KOPT-K1 (cell line): Measurements from ENCODE around the gene CCDC124.

Experiments
- H3K27ac ChIP-seq: fragments of 200-600 bp; sonication (generic); 2 replicates; pipeline ENCODE4 v1.5.1; 2016; ENCODE audit warnings: antibody characterized with exemption, mild to moderate bottlenecking, low read depth, low read length; ENCODE audit not compliant: poor library complexity, severe bottlenecking
- H3K36me3 ChIP-seq: fragments of 200-600 bp; sonication (generic); 2 replicates; pipeline ENCODE4 v1.5.1; 2017; ENCODE audit warnings: antibody characterized with exemption, mild to moderate bottlenecking, low read length, moderate library complexity; ENCODE audit not compliant: insufficient read depth
- H3K9me3 ChIP-seq: fragments of 200-600 bp; sonication (generic); 2 replicates; pipeline ENCODE4 v1.5.1; 2017; ENCODE audit warnings: antibody characterized with exemption, low read length, mild to moderate bottlenecking; ENCODE audit not compliant: insufficient read depth, poor library complexity, severe bottlenecking

CCDC124 gene

DNA sequence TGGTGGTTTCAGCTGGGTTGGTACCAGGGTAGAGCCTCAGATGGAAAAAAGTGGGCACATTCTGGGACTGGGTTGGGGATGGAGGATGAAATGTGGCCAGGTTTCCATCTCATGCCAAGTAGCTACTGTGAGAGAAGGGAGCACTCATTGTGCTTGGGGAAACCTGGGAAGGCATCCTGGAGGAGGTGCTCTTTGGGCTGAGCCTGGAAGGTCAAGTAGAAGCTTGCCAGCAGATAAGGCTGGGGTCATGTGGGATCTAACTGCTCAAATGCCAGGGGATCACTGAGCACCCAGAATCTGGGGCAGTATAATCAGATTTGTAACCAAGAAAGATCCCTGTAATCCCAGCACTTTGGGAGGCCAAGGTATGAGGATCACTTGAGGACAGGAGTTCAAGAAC, 25.1 kb downstream of the CCDC124 start:
- H3K36me3 ChIP-seq: no peaks in the 10 kb centered on the region
- H3K9me3 ChIP-seq: no peaks in the 10 kb centered on the region

DNA sequence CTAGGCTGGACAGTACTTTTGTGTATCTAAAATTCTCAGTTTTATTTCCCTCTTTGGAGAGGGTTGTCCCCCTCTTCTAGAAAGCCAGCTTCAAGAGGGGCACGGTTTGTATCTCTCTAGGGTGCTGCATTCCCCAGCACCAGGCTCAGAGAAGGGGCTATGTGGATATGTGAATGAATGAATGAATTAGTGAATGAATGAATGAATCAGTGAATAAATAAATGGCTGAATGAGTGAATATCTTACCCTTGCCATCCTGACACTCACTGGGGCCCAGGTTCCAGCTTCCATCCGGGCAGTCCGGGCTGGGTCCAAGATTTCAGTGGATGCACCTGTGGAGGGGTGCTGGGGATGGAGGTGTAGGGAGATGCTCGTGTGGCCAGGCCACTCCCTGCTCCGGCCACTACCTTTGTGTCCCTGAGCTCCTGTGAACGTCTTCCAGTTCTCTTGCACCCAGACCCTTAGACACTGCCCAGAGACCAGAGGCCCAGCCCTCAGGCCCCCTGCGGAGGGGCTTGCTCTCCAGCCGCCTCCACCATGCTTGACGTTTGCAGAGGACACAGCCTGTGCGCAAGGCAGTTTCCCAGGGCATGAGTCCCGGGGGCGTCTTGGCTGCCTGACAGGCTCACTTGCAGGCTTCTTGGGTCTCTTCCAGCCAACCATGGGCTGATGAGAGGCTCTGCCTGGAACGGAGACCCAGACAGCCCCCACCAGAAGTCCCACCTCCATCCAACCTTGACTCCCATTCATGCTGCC, 31.3 kb downstream of the CCDC124 start:
- Histone ChIP-seq H3K27ac (no peak overlapping the region), H3K9me3 (no peaks in the 10 kb centered on the region), H3K36me3 (no peaks in the 10 kb centered on the region)

More for the DNA sequence above, 25.1 kb downstream of the CCDC124 start:
- no peak overlapping the region for H3K27ac ChIP-seq

DNA sequence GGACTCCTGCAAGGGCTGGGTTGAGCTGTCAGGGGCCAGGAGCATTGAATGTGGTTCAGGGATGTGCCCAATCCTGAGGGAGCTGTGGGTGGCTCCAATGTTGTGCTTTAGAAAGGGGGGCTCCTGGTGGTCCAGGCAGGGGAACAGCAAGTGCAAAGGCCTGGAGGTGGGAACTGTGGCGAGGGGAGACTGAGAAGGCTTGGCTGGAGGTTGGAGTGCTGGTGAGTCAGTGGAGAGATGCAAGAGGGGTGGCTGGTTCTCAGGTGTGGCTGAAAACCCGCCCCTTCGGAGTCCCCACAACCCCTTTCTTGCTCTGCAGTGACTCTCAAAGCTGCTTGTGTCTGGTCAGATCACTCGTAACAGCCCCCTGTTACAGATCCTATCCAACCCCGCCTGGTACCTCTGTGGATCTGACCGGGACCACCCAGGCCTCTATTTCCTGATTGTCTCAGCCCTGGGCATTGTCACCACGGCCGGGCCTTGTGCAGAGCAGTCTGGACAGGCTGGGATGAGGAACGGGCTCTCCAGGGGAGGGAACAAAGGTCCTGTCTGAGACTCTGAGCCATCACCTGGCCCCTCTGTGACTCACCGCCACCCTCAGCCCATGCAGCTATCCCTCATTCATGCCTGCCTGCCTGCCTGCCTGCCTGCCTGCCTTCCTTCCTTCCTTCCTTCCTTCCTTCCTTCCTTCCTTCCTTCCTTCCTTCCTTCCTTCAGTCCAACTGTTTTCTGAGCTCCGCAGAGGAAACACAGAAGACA, 32.7 kb downstream of the CCDC124 start:
- Histone ChIP-seq H3K9me3 (no peaks in the 10 kb centered on the region), H3K36me3 (no peaks in the 10 kb centered on the region), H3K27ac (no peak overlapping the region)

DNA sequence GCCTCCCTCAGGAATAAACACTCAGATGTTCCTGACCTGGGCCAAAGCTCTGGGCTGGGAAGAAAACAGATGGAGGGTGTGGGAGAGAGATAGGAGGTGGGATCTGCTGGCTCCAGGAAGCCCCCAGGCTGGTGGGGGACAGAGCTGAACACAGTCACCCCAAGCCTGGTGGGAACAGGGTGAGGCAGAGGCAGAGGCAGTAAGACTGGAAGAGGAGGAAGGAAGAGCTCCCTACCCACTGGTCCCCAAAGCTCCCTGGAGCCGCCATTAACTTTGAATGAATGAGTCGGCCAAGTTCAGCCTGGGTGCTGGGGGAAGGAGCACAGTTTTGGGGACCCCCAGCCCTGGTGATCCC, 33.3 kb downstream of the CCDC124 start:
- Histone ChIP-seq H3K27ac (no peak overlapping the region), H3K9me3 (no peaks in the 10 kb centered on the region), H3K36me3 (no peaks in the 10 kb centered on the region)

DNA sequence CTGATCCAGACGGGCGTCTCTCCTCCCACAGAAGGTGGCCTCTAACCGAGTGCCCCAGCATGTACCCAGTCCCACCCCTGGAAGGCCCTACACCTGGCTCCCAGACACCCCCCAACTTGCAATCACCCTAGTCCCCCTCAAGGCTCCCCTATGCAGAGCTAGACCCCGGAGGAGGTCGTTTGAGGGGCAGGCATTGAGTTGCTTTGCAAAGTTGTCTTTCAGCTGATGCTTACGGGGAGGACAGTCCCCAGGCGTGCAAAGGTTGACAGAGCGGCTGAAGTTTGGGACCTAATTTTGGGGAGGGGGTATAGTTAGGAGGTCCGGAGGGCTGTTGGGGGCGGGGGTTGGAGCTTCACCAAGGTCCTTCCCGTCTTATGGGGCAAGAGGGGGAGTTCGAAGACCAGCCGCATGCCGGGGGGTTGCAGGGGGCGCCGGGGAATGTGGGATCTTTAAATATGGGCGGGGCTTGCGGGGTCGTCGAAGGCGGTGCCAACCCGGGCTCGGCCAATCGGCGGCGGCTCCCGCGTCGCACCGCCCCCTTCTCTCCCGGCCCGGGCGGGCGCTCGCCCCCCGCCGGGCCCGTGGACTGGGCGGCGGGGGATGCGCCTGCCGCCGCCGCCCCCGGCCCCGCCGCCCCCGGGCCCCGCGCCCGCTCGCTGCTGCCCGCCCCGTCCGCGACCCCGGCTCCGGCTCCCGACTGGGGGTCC, 33.9 kb downstream of the CCDC124 start, which contains the start of gene KCNN1:
TSS of gene KCNN1 (plus strand) at position 558 of the 707 bp plus-strand sequence. CDS start 6,782 bp downstream, outside the sequence.
- Histone ChIP-seq H3K27ac (no peak within 1 kb of the TSS), H3K36me3 (no peaks in the 10 kb centered on the region), H3K9me3 (no peaks in the 10 kb centered on the region)

DNA sequence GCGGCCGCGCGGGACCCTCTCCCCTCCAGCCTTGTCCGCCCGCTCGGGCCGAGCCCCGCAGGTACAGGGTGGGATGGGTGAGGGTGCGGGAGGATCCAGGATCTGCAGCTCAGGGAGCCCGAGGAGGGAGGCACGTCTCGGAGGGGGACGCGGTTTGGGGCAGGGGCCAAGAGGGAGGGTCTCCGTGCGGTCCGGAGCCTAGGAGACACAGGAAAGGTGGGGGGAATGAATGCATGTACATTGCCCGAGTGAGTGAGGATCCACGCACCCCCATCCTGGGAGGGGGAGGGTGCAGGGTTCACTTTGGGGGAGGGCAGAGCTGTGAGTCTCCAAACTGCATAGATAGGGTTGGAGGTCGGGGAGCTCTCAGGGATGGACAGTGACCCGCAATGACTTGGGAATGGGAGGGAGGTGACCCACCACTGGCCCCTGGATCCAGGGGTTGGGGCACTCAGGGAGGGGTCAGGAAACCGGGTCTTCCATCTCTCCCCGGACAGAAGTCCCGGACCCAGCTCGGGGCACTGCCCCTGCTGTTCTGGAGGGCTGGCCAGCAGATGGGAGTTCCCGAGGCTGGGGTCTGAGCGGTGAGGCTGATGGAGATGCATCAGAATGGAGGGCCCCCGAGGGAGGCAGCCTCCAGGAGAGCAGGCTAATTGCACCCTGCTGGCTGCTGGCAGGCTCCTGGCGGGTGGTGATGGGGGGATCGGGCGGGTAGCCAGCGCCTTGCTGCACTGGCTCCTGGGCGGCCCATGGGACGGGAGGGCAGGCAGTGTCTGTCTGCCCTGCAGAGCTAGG, 34.6 kb downstream of the CCDC124 start:
- no peaks in the 10 kb centered on the region for H3K36me3 ChIP-seq
- no peak overlapping the region for H3K27ac ChIP-seq

DNA sequence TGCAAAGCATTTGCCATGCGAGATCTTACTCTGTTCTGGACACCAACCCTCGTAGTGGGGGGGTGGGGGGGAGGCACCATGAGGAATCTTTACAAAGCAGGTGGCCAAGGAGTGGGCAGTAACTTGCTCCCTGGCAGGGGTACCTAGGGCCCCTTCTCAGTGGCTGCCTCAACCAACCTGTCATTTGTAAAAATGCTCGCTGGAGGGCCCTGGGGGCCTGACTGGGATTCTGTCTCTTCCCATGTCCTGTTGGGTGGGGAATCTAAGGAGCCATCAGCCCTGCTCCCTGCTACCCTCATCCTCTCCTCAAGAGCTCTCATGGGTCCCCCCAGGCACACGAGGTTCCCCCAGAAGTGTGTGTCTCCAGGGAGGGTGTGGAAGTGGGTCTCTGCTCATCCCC, 35.5 kb downstream of the CCDC124 start:
- Histone ChIP-seq H3K36me3 (no peaks in the 10 kb centered on the region), H3K27ac (no peak overlapping the region), H3K9me3 (no peaks in the 10 kb centered on the region)

More for the DNA sequence above, 34.6 kb downstream of the CCDC124 start:
- H3K9me3 ChIP-seq: no peaks in the 10 kb centered on the region

DNA sequence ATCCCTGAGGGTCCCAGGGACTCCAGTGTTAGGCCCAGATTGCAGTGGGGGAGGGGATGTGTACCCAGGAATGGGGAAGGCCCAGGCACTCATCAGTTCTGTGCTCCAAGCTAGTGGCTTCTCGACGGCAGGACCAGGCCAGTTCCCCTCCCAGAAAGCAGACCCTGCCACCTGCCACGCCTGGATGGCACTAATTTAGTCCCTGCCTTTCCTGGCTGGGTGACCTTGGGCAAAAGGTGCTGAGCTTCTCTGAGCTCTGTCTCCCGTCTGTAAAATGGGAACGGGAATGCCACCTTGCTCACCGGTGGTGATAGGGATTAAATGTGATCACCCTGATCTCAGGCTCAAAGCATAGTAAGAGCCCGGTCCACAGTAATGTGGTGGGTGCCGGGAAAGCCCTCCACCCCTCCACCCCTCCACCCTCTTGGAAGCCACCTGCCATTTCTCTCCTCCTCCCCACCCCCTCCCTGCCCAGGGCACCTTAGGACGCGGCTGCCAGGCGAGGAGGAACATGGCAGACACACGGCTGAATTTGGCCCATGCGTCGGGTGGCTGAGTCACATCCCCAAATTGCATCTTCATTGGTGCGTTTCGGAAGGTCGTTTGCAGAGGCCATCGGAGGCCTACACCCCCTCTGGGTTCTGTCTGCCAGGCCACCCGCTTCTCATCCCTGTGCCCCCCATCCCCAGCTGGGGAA, 36.4 kb downstream of the CCDC124 start:
- no peaks in the 10 kb centered on the region for H3K9me3 ChIP-seq
- no peak overlapping the region for H3K27ac ChIP-seq
- H3K36me3 ChIP-seq: no peaks in the 10 kb centered on the region

DNA sequence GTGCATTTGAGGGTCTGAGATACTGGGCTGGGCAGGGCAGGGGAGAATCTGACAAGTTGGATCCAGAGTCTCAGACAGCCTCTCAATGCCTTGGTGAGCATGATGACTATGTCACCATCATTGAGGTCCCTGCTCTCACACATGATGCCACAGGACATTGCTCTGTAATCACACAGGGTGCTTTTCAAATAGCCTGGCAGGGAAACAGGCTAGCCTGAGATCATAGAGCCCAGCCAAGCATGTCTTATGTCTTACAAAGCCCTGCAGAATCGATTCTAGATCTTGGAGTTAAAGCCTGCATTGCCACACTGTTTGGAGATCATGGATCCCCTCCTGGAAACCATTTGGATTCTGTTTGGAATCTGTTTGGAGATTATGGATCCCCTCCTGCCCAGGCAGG, 39.4 kb downstream of the CCDC124 start:
- H3K36me3 ChIP-seq: no peaks in the 10 kb centered on the region
- H3K9me3 ChIP-seq: no peaks in the 10 kb centered on the region
- no peak overlapping the region for H3K27ac ChIP-seq

DNA sequence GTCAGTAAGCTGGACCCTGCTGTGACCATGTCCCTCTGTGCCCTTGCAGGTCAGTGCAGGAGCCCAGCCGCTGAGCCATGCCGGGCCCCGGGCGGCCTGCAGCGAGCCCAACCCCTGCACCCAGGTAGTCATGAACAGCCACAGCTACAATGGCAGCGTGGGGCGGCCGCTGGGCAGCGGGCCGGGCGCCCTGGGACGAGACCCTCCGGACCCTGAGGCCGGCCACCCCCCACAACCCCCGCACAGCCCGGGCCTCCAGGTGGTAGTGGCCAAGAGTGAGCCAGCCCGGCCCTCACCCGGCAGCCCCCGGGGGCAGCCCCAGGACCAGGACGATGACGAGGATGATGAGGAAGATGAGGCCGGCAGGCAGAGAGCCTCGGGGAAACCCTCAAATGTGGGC, 40.9 kb downstream of the CCDC124 start:
- no peak overlapping the region for H3K27ac ChIP-seq
- no peaks in the 10 kb centered on the region for H3K36me3 ChIP-seq

DNA sequence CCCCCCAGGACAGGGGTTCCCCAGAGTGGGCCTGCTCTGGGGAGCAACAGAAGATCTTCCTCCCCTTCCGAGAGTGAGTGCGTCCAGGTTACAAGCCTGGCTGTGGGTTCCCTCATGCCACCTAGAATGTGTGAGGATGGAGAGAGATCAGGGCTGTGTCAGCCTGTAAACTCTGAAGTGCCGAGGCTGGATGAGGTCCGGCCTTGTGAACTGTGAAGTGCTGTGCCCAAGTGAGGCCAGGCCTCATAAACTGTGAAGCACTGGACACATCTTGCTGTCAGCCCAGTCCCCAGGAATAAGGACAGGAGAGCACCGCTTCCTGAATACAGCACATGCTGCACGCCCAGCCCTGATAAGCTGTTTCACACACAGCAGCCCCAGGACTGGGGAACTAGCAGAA, 41.7 kb downstream of the CCDC124 start:
- Histone ChIP-seq H3K36me3 (no peaks in the 10 kb centered on the region), H3K27ac (no peak overlapping the region), H3K9me3 (no peaks in the 10 kb centered on the region)

More for the DNA sequence above, 40.9 kb downstream of the CCDC124 start:
- no peaks in the 10 kb centered on the region for H3K9me3 ChIP-seq

DNA sequence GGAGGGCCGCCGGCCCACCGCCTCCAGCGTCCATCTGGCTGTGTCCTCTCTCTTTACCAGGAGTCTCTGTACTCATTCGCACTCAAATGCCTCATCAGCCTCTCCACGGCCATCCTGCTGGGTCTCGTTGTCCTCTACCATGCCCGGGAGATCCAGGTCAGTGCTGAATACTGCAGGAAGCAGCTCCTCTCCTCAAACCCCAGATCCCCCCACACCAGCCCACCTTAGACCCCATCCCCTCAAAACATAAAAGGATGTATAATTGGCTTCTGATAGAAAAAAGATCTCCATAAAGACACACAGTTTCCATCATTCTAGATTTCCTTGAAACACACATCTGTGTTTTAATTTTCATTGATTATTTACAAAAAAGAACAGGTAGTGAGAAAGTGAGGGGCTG, 42.2 kb downstream of the CCDC124 start:
- Histone ChIP-seq H3K27ac (no peak overlapping the region), H3K36me3 (no peaks in the 10 kb centered on the region), H3K9me3 (no peaks in the 10 kb centered on the region)

DNA sequence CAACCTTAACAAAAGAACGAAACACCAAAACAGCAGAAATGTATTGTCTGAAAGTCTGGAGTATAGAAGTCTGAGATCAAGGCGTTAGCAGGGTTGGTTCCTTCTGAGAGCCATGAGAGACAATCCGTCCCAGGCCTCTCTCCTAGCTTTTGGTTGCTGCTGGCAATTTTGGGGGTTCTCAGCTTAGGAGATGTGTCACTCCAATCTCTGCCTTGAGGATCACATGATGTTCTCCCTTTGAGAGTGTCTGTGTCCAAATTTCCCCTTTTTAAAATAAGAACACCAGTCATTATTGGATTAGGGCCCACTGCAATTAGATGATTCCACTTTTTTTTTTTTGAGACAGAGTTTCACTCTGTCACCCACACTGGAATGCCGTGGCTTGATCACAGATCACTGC, 44.2 kb downstream of the CCDC124 start:
- Histone ChIP-seq H3K27ac (no peak overlapping the region), H3K9me3 (no peaks in the 10 kb centered on the region), H3K36me3 (no peaks in the 10 kb centered on the region)

DNA sequence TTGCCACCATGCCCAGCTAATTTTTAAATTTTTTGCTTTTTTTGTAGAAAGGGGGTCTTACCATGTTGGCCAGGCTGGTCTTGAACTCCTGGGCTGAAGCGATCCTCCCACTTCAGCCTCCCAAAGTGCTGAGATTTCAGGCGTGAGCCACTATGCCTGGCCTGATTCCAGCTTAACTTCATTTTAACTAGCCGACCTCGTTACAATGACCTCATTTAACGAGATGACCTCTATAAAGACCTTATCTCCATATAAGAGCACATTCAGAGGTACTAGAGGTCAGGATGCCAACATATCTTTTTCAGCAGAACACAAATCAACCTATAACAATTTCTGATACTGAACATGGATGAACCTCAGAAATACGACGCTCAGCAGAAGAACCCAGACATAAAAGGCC, 44.7 kb downstream of the CCDC124 start:
- H3K9me3 ChIP-seq: no peaks in the 10 kb centered on the region
- H3K36me3 ChIP-seq: no peaks in the 10 kb centered on the region
- no peak overlapping the region for H3K27ac ChIP-seq
